Upper lobe of left lung (tissue), 6 donors: Measurements from ENCODE around the gene RELL1. TPM values are rescaled to one million over a fixed set of nuclear protein-coding genes. Genes with fewer than 3 reads are reported as not detected.
A peak's percentile ranks its signal among the peaks of the same experiment; 100 is the strongest.

Experiments
- ATAC-seq, 2 donors: fragments of 200-7000 bp; cut with Tn5 transposase; one replicate each; pipeline ENCODE4 v1.9.1; 2022; ENCODE audit warnings: mild to moderate bottlenecking in 2 of 2, moderate library complexity in 2 of 2; ENCODE audit not compliant: low FRiP score in 2 of 2
- DNase-seq, 2 donors: peaks; one replicate each; pipeline ENCODE4 v3.0.0-alpha.2; 2019 to 2020
- H3K27ac ChIP-seq, 4 donors: fragments of 200-600 bp; sonication (generic); one replicate each; pipeline ENCODE4 v1.5.1; 2016 to 2019
- H3K27me3 ChIP-seq, 4 donors: fragments of 200-600 bp; sonication (generic); one replicate each; pipeline ENCODE4 v1.5.1; 2017 to 2019
- H3K36me3 ChIP-seq, 4 donors: fragments of 200-600 bp; sonication (generic); one replicate each; pipeline ENCODE4 v1.5.1; 2016 to 2019
- H3K4me1 ChIP-seq, 4 donors: fragments of 200-600 bp; sonication (generic); one replicate each; pipeline ENCODE4 v1.5.1; 2018 to 2019
- H3K4me3 ChIP-seq, 4 donors: fragments of 200-600 bp; sonication (generic); one replicate each; pipeline ENCODE4 v1.5.1; 2017 to 2019; ENCODE audit warnings: mild to moderate bottlenecking in 2 of 4, moderate library complexity in 1 of 4
- H3K9me3 ChIP-seq, 4 donors: fragments of 200-600 bp; sonication (generic); one replicate each; pipeline ENCODE4 v1.5.1; 2018 to 2019
- EP300 ChIP-seq, 4 donors: sonication (generic); formaldehyde crosslinking; IDR thresholded peaks; one replicate each; pipeline ENCODE4 v1.5.1; 2017; ENCODE audit warnings: antibody characterized with exemption in 4 of 4, control low read depth in 2 of 4
- POLR2A ChIP-seq, 4 donors: fragments of 450-650 bp; IDR thresholded peaks; one replicate each; pipeline ENCODE4 v1.5.1; 2016 to 2017; ENCODE audit warnings: antibody characterized with exemption in 4 of 4, mild to moderate bottlenecking in 2 of 4
- POLR2AphosphoS5 ChIP-seq, 2 donors: sonication (generic); formaldehyde crosslinking; IDR thresholded peaks; one replicate each; pipeline ENCODE4 v1.5.1; 2017; ENCODE audit warnings: antibody characterized with exemption in 2 of 2
- WGBS, 2 donors: methylation state at CpG; one replicate each; pipeline ENCODE4 v1.1.5; 2017 to 2018; 5-methylcytosine and 5-hydroxymethylcytosine counted together
- total RNA-seq, 6 donors: library from RNA; depleted of rRNA in 4 of 6; stranded (reverse); fragments of >200 nt in 4 of 6; gene quantifications; one replicate each; pipeline versions ENCODE4 v1.1.0 to v1.2.1, GENCODE V29; 2016 to 2021
- TF ChIP-seq, protein P1 (sequence below), 6 experiments: fragments of 450-650 bp in 4 of 6; fragments of 200-600 bp in 2 of 6; sonication (generic) in 2 of 6; IDR thresholded peaks; one replicate each; pipeline ENCODE4 v1.5.1; 2016 to 2019; ENCODE audit warnings: antibody characterized with exemption in 6 of 6
- donor health status: DM: no; HTN: no; CAD: no; lungs with moderate emphysema.
- donor health status: DM: no; HTN: yes; CAD: no; lungs with severe emphysema.

The RELL1 gene
- total RNA-seq, 6 donors from 2014 or later: 21.2 to 58.8 (median 40.7) TPM

DNA sequence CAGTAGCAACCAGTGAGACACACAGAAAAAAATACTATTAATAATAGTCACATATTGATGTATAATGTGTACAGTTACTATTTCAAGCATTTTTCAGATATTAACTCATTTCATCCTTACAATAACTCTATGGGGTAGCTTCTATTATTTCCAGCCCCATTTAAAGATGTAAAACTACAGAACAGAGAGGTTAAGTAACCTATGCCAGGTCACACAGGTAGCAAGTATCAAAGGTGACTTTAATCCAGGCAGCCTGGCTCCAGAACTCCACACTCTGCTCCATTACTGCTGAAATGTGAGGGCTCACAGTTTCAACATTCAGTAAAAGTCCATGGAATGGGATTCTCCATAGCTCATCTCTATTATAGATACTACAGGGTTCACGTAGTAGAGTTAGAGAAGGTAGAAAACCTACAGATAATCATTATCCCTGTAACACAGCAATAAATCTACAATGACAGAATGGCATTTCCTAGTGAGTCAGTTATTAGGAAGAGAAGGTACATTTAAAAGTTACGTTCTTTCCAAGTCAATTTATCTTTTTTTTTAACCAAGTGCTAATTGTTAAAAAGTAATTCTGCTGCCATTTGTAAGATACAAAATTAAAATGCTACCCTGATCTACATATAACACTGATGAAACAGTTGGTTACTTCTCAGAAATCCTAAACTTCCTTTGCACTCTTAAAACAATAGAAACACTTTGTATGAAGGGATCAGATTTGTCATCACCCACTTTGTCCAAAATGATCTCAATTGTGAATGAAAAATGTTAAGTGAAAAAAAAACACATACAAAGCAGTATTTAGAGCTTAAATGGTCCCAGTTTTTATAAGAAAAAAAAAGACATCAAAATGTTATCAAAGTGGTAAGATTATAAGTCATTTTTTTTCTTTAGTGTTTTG is 18.7 kb downstream of the RELL1 start:
- TF ChIP-seq, protein P1, sequence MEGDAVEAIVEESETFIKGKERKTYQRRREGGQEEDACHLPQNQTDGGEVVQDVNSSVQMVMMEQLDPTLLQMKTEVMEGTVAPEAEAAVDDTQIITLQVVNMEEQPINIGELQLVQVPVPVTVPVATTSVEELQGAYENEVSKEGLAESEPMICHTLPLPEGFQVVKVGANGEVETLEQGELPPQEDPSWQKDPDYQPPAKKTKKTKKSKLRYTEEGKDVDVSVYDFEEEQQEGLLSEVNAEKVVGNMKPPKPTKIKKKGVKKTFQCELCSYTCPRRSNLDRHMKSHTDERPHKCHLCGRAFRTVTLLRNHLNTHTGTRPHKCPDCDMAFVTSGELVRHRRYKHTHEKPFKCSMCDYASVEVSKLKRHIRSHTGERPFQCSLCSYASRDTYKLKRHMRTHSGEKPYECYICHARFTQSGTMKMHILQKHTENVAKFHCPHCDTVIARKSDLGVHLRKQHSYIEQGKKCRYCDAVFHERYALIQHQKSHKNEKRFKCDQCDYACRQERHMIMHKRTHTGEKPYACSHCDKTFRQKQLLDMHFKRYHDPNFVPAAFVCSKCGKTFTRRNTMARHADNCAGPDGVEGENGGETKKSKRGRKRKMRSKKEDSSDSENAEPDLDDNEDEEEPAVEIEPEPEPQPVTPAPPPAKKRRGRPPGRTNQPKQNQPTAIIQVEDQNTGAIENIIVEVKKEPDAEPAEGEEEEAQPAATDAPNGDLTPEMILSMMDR (IDR thresholded peaks at IDR 0.05): no peak
- no peak for TF ChIP-seq POLR2A (IDR thresholded peaks at IDR 0.05)
- TF ChIP-seq POLR2AphosphoS5 (IDR thresholded peaks at IDR 0.05): no peak
- no peak for TF ChIP-seq EP300 (IDR thresholded peaks at IDR 0.05)
- ATAC-seq (no peak), DNase-seq (no peak)
- Histone ChIP-seq H3K27ac (peak overlapping the region in 3 of 4 donors; percentile 15 to 34 (median 33)), H3K27me3 (no peaks in the 10 kb centered on the region), H3K4me1 (peaks cover 34 to 49% (median 46%) of the 10 kb centered on the region in 4 donors), H3K36me3 (no peaks in the 10 kb centered on the region), H3K4me3 (no peak overlapping the region), H3K9me3 (no peaks in the 10 kb centered on the region)
- WGBS, 2 donors: 91 to 92% methylated on average over 2 of the region's 2 CpGs

DNA sequence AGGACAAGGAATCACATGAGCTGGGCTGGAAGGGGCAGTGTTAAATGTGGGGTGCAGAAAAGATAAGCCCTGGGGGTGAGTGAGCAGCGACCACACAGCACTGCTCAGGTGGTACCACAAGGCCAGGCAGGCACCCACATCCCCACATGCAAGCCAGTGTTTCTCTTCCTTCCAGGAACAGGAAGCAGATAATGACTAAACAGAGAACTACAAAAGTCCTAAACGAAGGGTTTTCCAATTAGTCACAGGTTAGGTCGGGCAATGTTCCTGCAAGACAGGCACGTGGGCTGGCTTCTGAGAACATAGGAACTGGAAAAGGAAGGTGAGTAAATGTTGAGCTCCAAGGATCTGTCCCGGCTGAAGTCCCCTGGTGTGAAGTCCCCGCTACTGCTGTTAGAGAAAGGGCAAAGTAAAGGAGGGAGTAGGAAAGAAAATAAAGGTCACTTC is 19.5 kb downstream of the RELL1 start:
- Histone ChIP-seq H3K27ac (peak overlapping the region in 3 of 4 donors; percentile 15 to 34 (median 33)), H3K4me3 (no peak overlapping the region), H3K36me3 (no peaks in the 10 kb centered on the region), H3K4me1 (peaks cover 42 to 57% (median 52%) of the 10 kb centered on the region in 4 donors), H3K9me3 (no peaks in the 10 kb centered on the region), H3K27me3 (no peaks in the 10 kb centered on the region)
- peak in 1 of 2 donors; percentile 84 for DNase-seq
- WGBS, 2 donors: 26 to 28% methylated on average over 6 of the region's 6 CpGs
- peak; percentile 61 to 78 for ATAC-seq
- TF ChIP-seq POLR2A (IDR thresholded peaks at IDR 0.05) (no peak), EP300 (IDR thresholded peaks at IDR 0.05) (peak in 3 of 4 donors; percentile 68 to 91 (median 70)), POLR2AphosphoS5 (IDR thresholded peaks at IDR 0.05) (peak; percentile 74 to 89)
- TF ChIP-seq, protein P1 (IDR thresholded peaks at IDR 0.05): peak in 2 of 6 experiments; percentile 15 to 22

DNA sequence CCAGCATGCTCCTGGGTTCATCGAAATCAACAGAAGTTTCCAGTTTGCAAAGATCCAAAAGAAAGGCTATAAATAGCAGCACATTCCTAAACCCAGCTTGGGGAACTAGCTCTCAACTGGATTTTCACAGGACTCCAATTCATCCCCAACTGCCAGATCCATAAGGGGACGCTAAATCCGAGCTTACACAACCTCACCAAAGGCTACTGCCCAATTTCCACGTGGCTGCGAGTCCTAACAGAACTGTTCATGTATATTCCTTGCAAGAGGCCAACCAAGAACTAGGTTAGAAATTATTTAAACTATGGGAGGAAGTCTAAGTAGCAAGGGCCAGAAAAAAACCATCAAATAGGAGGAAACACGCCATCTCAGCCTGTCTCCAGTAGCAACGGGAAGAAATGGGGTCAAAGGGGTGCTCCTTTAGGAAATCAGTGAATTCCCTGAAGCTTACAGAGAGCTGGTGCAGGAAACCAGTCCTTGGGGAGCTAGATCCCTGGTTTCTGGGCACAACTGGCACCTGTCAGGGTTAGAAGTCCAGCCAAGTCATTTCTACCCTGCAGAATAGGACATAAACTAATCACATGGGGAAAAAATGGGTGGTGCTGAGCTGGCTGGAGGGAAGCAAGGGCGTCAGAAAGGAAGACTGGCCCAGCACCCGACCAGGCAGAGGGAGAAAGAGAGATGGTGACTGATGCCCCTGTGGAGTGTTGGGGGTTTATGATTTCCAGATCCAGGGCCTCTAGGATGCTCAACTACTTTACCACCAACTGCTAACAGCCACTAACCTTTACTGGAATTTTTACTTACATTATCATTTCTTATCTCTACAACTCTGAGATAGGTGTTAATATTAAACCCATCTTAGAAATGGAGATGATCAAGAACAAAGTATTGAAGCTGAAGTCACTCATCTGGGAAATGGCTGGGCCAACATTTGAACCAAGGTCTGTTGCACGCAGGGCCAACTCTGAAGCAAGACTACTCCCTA is 20.5 kb downstream of the RELL1 start:
- no peaks in the 10 kb centered on the region for H3K9me3 ChIP-seq
- H3K4me3 ChIP-seq: no peak overlapping the region
- no peak for DNase-seq
- H3K4me1 ChIP-seq: peaks cover 46 to 59% (median 52%) of the 10 kb centered on the region in 4 donors
- peak overlapping the region in 3 of 4 donors; percentile 15 to 44 (median 33) for H3K27ac ChIP-seq
- H3K36me3 ChIP-seq: no peaks in the 10 kb centered on the region
- H3K27me3 ChIP-seq: no peaks in the 10 kb centered on the region
- TF ChIP-seq POLR2AphosphoS5 (IDR thresholded peaks at IDR 0.05) (peak in 1 of 2 donors; percentile 12), POLR2A (IDR thresholded peaks at IDR 0.05) (no peak), EP300 (IDR thresholded peaks at IDR 0.05) (peak in 1 of 4 donors; percentile 2)
- TF ChIP-seq, protein P1 (IDR thresholded peaks at IDR 0.05): no peak
- peak in 1 of 2 donors; percentile 34 for ATAC-seq
- 57 to 63% methylated on average over 10 of the region's 10 CpGs for WGBS, 2 donors

DNA sequence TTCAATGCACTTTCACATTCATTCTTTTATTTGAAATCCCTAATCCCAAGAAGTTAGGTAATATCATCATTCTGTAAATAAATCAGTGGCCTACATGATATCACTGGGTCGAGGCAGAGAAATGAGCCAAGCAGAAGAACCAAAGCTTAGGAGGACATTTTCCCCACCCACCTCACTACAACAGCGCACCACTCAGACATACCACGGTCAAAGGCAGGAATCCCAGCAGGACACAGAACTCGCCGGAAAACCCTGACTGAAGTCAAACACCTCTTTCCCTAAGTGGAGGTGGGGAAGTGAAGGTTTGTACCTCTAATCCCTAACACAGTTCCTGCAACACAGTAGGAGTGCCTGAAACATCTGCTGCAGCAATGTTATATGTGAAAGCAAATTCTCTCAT is 21.5 kb downstream of the RELL1 start:
- 53 to 77% methylated on average over 5 of the region's 5 CpGs for WGBS, 2 donors
- TF ChIP-seq, protein P1 (IDR thresholded peaks at IDR 0.05): no peak
- no peak for TF ChIP-seq EP300 (IDR thresholded peaks at IDR 0.05)
- peak in 1 of 2 donors; percentile 76 for ATAC-seq

More for the DNA sequence above, 21.5 kb downstream of the RELL1 start:
- H3K9me3 ChIP-seq: no peaks in the 10 kb centered on the region
- no peaks in the 10 kb centered on the region for H3K27me3 ChIP-seq
- DNase-seq: no peak
- H3K4me1 ChIP-seq: peaks cover 46 to 59% (median 50%) of the 10 kb centered on the region in 4 donors
- H3K27ac ChIP-seq: peak overlapping the region in 2 of 4 donors; percentile 15 to 44
- H3K4me3 ChIP-seq: no peak overlapping the region
- no peaks in the 10 kb centered on the region for H3K36me3 ChIP-seq
